Stimulated activated effector memory CD8-positive, alpha-beta T cell treated with anti-CD3 and anti-CD28 coated beads, Interleukin-12 subunit alpha, Interleukin-12 subunit beta, amount 100 ng/mL, for 72 hours (primary cell): ENCODE measurements around the gene CALY.

Experiments used
- ATAC-seq: fragments of 150-1000 bp; cut with Tn5 transposase; 2 replicates; pipeline ENCODE4 v1.10.0; 2021
- DNase-seq, 2 donors: peaks; one replicate each; pipeline ENCODE4 v3.0.0; 2021 to 2022; ENCODE audit warnings: low spot score in 2 of 2
- H3K27ac Mint-ChIP-seq: one replicate; pipeline ENCODE4 v1.8.0; 2022; ENCODE audit warnings: mild to moderate bottlenecking, mixed read lengths
- H3K36me3 Mint-ChIP-seq: one replicate; pipeline ENCODE4 v1.8.0; 2022; ENCODE audit warnings: mild to moderate bottlenecking, mixed read lengths
- H3K4me1 Mint-ChIP-seq: one replicate; pipeline ENCODE4 v1.8.0; 2022; ENCODE audit warnings: mixed read lengths
- H3K4me3 Mint-ChIP-seq: one replicate; pipeline ENCODE4 v1.8.0; 2022; ENCODE audit warnings: mild to moderate bottlenecking, mixed read lengths
- H3K9me3 Mint-ChIP-seq: one replicate; pipeline ENCODE4 v1.8.0; 2022; ENCODE audit warnings: mixed read lengths

Gene CALY

DNA sequence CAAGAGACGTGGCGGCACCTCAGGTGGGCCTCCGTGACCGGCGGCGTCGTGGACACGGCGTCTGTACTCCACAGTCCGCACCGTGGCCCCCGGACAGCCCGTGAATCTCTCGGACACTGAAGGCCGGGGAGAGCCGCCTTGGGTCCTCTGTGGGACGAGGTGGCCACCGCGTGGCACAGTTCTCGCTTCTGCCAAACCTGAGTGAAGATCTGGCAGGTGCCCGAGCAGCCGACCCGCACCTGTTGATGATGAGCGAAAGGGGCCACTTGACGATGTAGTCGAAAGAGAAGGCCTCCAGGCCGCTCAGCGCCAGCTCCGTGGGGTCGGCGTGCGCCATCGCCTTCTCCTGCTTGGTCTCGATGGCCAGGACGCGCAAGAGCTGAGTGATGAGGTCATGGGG, 51.5 kb downstream of the CALY start:
- H3K4me1 Mint-ChIP-seq = peaks cover 8% of the 10 kb centered on the region
- ATAC-seq (no peak), DNase-seq (no peak)
- no peak overlapping the region for H3K27ac Mint-ChIP-seq
- no peaks in the 10 kb centered on the region for H3K9me3 Mint-ChIP-seq
- H3K4me3 Mint-ChIP-seq = no peak overlapping the region
- H3K36me3 Mint-ChIP-seq = peaks cover 80% of the 10 kb centered on the region

DNA sequence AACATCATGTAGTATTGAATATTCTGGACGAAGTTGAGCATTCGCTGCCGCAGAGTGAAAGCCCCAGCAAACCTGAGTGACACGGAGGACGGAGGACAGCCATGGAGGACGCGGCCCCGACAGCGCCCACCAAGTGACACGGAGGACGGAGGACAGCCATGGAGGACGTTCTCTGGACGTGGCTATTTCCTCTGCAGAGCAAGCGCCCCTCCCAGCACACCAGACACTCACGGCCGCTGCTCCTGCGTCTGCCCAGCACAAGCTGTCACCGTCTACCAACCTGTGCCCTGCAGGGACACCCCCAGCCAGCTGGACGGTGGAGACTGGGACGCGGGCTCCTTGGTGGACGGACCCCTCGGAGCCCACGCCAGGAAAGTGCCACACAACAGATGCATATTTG, 52.8 kb downstream of the CALY start:
- H3K36me3 Mint-ChIP-seq = peaks cover 70% of the 10 kb centered on the region
- no peak for ATAC-seq
- H3K4me3 Mint-ChIP-seq = no peak overlapping the region
- no peak for DNase-seq
- H3K27ac Mint-ChIP-seq = no peak overlapping the region
- H3K4me1 Mint-ChIP-seq = peaks cover 21% of the 10 kb centered on the region
- H3K9me3 Mint-ChIP-seq = no peaks in the 10 kb centered on the region

DNA sequence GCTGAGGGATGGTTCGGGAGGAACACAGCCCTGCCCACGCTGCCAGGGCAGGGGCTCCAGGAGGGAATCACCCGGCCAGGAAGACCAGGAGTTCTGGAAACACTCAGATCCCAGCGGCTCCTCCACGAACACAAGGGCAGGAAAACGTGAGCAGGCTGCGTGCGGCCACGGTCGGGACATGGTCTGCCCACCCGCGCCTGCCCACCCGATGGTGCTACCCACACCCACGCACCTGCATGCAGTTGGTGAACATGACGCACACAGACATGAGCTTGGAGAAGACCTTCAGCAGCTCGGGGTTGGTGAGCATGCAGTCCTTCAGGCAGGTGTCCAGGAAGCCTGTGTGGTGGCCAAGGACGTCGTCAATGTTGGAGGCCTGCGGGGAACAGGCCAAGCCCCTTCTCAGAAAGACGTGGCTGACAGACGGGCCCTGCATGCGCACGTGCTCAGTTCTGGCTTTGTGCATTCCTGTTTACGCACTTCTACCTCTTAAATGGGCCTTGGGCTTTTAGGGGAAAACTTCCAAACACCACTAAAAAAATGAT, 53.8 kb downstream of the CALY start:
- H3K36me3 Mint-ChIP-seq = peaks cover 68% of the 10 kb centered on the region
- ATAC-seq (no peak), DNase-seq (no peak)
- H3K27ac Mint-ChIP-seq = no peak overlapping the region
- no peaks in the 10 kb centered on the region for H3K9me3 Mint-ChIP-seq
- peaks cover 31% of the 10 kb centered on the region for H3K4me1 Mint-ChIP-seq
- H3K4me3 Mint-ChIP-seq = no peak overlapping the region

DNA sequence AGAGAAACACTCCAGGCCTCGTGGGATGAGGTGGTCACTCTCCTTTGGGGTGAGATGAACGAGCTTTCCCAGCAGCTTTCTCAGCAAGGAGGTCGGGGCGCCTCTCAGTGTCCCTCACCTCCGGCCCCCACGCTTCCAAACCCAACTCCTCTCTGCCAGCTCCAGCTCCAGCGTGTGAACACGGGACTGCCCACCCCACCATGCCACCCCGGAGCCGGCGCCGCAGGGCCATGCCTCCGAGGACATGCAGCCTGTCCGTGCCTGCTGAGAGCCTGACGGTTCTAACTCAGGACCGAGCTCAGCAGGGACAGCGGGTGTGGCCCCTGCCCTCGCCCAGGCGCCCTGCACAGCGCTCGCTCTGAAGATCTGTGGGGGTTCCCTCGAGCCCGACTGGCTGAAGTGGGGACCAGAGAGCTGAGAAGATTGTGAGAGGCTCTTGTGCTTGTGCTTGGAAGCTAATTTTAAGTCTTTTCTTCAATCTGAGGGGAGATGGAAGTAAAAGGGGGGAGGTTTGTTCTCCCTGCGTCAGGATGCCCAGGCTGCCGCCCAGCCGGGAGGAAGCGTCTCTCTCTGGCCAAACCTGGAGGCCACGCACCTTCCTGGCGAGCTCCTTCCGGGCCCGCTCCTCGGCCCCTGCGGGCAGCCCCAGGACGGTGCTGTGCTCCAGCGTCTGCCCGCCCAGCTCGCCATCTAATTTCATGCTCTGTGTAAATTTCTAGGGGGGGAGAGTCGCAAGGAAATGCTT, 54.9 kb downstream of the CALY start:
- DNase-seq = no peak
- Mint-ChIP-seq H3K36me3 (peaks cover 57% of the 10 kb centered on the region), H3K4me3 (no peak overlapping the region), H3K27ac (no peak overlapping the region), H3K4me1 (peaks cover 37% of the 10 kb centered on the region), H3K9me3 (no peaks in the 10 kb centered on the region)
- no peak for ATAC-seq

DNA sequence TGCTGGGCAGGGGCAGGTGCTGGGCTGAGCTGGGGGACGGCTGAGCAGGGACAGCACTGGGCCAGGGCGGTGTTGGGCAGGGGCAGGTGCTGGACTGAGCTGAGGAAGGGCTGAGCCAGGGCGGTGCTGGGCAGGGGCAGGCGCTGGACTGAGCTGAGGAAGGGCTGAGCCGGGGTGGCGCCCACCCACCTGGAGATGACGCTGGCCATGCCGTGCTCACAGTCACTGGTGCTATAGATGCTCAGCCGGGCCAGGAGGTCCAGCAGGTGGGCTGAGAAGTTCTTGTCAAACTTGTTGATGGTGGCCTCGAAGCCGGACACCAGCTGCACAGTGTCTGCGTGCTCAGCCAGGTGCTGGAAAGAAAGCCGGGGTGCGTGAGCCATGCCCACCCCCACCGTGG, 55.6 kb downstream of the CALY start:
- DNase-seq (no peak), ATAC-seq (no peak)
- no peak overlapping the region for H3K27ac Mint-ChIP-seq
- peaks cover 50% of the 10 kb centered on the region for H3K36me3 Mint-ChIP-seq
- no peaks in the 10 kb centered on the region for H3K9me3 Mint-ChIP-seq
- peaks cover 32% of the 10 kb centered on the region for H3K4me1 Mint-ChIP-seq
- H3K4me3 Mint-ChIP-seq = no peak overlapping the region

DNA sequence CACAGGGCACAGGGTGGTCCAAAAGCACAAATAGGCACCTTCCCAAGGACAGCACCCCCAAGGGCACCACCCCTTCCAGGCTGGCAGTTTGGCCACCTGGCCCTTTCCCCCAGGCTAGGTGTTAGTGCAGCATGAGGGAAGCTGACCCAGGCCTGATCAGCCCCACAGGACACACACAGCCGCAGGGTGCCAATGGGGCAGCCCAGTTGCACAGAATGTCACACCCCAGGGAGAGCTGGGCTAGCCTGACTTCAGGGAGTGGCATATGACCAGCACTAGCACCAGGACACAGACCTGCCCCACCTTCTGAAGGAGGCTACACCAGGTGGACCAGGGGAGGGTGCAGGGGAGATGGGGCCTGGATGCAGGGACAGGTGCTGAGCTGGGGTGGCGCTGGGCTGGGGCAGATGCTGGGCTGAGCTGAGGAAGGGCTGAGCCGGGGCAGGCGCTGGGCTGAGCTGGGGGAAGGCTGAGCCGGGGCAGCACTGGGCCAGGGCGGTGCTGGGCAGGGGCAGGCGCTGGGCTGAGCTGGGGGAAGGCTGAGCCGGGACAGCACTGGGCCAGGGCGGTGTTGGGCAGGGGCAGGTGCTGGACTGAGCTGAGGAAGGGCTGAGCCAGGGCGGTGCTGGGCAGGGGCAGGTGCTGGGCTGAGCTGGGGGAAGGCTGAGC, 56.2 kb downstream of the CALY start:
- ATAC-seq = no peak
- Mint-ChIP-seq H3K27ac (peak overlapping the region; percentile 95), H3K36me3 (peaks cover 50% of the 10 kb centered on the region), H3K9me3 (no peaks in the 10 kb centered on the region), H3K4me1 (peaks cover 29% of the 10 kb centered on the region), H3K4me3 (no peak overlapping the region)
- DNase-seq = peak in 1 of 2 donors; percentile 49

DNA sequence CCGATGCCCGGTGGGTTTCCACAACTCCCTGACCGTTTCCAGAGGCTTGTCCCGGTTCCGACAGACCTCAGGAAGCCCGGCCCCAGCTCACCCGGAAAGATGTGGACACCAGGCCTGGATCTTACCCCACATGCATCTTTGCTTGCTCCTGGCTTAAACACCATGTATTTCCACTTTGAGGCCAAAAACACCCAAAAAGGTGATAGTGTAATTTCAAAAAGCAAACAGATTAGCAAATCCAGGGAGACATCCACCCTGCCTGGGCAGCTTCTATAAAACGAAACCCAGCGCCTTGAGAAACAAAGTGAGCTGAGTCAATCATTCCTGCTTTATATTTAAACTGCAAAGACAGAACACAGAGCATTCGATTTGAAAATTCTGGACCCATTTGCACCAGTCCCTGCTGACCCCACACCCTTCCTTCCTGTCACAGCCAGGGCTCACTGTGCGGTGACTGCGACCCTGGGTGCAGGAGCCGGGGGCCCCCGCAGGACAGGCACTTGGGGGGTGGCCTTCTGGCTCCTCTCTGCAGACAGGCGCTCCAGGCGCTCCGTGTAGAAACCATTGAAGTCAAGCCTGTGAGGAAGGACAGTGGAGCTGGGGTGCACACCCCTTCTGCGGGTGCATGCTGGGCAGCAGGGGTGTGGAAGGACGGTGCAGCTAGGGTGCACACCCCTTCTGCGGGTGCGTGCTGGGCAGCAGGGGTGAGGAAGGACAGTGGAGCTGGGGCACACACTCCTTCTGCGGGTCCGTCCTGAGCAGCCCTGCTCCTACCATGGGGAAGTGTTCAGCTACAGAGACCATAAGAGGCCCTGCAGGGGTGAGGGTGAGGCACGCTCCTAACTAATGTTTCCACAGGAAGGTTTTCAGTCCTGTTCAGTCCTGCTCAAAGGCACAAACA, 57.1 kb downstream of the CALY start:
- Mint-ChIP-seq H3K4me3 (peak overlapping the region; percentile 88), H3K36me3 (peaks cover 50% of the 10 kb centered on the region), H3K27ac (peak overlapping the region; percentile 95), H3K9me3 (no peaks in the 10 kb centered on the region), H3K4me1 (peaks cover 34% of the 10 kb centered on the region)
- ATAC-seq (no peak), DNase-seq (peak in 1 of 2 donors; percentile 49)

DNA sequence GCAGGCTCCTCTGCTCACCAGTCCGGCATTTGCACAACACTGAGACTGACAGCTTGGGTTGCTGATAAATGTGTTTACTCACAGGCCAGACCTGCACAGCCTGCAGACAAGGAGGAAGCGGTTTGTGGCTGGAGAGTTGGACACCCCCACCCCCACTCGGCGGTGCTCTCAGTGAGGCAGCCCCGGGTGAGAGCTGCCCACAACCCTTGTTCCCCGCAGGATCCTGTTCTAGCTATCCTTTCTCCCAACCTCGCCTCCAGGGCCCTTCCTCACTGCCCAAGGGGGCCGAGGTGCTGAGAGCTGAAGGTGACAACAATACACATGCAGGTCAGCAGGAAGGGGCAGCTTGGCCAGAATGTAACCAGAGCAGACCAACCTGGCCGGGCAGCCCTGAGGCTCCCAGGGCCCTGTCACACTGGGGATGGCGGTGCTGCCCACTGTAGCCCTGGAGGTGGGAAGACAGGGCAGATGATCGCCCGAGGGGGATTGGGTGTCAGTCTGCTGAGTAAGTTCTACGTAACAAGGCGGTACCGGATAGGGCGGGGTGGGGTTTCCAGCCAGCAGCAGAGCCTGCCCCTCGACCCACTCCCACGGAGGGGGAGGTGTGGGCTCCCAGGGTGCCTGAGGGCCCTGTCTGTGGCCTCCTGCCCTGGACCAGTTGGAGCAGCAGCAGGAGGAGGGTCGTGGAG, 58.0 kb downstream of the CALY start:
- Mint-ChIP-seq H3K36me3 (peaks cover 45% of the 10 kb centered on the region), H3K9me3 (no peaks in the 10 kb centered on the region), H3K4me1 (peaks cover 36% of the 10 kb centered on the region), H3K27ac (peak overlapping the region; percentile 95), H3K4me3 (peak overlapping the region; percentile 88)
- ATAC-seq (peak; percentile 78), DNase-seq (peak; percentile 62 to 88)

DNA sequence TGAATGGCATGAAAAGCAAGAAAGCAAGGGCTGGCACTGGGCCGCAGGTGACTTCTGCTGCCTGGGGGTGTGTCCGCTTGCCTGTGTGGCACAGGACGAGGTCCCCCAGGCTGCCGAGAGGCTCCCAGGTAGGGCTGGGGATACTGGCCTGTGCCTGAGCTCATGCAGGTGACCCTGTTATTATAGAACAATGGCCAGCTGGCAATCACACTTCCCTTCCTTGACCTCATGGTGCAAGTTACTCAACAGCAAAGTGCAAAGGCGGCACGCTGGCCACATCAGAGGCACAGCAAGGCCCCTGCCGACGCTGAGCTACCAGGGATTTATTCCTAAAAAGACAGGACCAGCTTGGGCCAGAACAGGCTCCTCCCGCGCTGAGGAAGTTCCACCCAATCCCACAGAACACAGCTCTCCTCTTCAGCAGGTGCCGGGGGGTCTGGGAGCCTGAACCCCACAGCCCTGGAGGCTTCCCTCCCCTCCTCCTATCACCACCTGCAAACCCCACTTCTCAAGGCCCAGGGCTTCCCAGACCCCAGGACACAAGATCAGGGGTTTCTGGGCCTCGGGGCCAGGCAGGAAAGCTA, 58.6 kb downstream of the CALY start:
- Mint-ChIP-seq H3K36me3 (peaks cover 43% of the 10 kb centered on the region), H3K4me3 (peak overlapping the region; percentile 88), H3K27ac (peak overlapping the region; percentile 95), H3K9me3 (no peaks in the 10 kb centered on the region), H3K4me1 (peaks cover 36% of the 10 kb centered on the region)
- no peak for ATAC-seq
- no peak for DNase-seq

DNA sequence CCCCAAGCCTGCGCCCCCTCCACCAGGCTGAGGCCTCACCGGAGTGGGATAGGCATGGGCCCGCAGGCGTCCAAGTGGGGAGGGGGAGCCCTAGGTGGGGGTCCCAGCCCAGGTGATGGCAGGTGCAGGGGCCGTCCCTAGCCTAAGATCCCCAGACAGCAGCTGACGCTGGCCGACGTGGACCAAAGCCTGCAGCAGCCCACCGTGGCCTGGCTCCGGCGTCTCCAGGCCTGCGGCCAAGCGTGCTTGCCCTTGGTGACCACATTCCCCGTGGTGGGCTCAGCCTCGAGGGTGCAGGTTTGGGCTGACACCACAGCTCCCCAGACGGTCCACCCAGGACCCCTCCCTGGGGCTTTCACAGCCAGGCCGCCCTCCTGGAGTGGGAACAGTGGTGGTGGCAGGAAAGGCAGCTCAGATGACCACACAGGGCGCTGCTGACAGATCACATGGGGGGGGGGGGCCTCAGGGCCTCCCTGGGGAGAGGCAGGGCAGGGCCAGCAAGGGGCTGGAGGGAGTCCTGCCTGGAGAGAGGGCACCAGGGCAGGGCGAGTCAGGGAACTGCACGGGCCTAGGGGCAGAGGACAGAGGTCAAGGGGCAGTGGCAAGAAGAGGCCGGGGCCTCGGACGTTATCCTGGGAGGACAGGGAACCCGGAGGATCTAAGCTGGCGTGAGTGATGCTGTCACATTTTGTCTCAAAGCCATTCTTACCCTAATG, 59.3 kb downstream of the CALY start:
- peak overlapping the region; percentile 45 for H3K27ac Mint-ChIP-seq

DNA sequence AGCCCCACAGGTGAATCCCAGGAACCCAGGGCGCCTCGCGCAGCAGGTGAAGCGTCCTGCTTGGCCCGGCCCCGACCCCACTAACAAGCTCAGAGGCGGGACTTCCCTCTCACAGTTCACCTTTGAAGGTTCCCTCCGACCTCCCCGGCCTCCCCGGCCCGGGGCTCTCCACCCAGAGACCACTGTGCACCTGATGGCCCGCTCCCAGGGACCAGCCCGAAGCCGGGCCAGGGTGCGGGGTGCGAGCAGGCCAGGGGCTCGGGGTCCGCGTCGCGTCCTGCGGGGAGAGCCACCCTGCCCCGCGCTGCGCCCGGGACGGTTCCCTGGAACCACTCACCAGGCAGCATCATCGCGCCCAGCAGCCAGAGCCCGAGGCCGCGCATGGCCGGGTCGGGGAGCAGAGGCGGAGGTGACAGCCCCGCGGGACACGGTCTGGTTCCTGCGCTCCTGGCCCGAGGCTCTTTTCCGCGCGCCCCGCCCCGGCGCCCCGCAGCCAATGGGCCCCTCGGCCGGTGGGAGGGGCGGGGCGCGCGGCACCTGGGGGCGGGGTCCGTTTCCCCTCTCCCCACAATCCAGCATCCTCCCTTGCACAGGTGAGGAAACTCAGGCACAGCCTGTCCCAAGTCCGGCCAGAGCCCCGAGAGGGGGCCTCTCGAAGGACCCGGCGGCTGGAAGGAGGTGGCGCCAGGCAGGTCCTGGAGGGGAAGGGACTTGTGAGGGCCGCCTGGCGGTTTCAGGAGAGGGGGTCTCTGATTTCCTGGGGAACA, 60.1 kb downstream of the CALY start, which contains the start of gene ADAM8:
ADAM8 (minus strand) TSS at position 434 of the 767 bp plus-strand sequence; CDS start at position 383, 51 bp downstream.
- DNase-seq (peak; percentile 58 to 80), ATAC-seq (peak; percentile 57)
- peaks cover 47% of the 10 kb centered on the region for H3K36me3 Mint-ChIP-seq

More for the DNA sequence above, 59.3 kb downstream of the CALY start:
- no peaks in the 10 kb centered on the region for H3K9me3 Mint-ChIP-seq
- peaks cover 36% of the 10 kb centered on the region for H3K4me1 Mint-ChIP-seq
- no peak for DNase-seq
- H3K4me3 Mint-ChIP-seq = peak overlapping the region; percentile 88
- peaks cover 47% of the 10 kb centered on the region for H3K36me3 Mint-ChIP-seq
- ATAC-seq = no peak

DNA sequence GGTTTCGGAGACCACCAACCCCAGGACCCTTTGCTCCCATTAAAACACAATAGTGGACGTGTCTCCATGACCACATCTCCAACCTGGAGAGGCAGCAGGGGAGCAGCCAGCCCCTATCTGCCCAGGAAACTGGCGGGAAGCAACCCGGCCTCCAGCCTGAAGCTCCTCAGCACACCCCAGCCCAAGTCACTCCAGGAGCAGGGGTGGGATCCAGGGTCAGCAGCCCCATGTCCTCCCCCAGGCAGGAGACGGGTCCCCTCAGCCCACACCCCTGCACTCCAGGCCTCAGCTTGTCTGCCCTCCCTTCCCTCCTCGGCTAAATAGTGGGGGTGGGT, 60.6 kb downstream of the CALY start:
- DNase-seq (peak in 1 of 2 donors; percentile 64), ATAC-seq (no peak)
- Mint-ChIP-seq H3K4me1 (peaks cover 36% of the 10 kb centered on the region), H3K4me3 (peak overlapping the region; percentile 88), H3K27ac (peak overlapping the region; percentile 88), H3K36me3 (peaks cover 53% of the 10 kb centered on the region), H3K9me3 (no peaks in the 10 kb centered on the region)

More for the DNA sequence above, 60.1 kb downstream of the CALY start, which contains the start of gene ADAM8:
- H3K4me1 Mint-ChIP-seq = peaks cover 36% of the 10 kb centered on the region
- peak within 1 kb of the TSS; percentile 88 for H3K27ac Mint-ChIP-seq
- peak within 1 kb of the TSS; percentile 88 for H3K4me3 Mint-ChIP-seq
- H3K9me3 Mint-ChIP-seq = no peaks in the 10 kb centered on the region

DNA sequence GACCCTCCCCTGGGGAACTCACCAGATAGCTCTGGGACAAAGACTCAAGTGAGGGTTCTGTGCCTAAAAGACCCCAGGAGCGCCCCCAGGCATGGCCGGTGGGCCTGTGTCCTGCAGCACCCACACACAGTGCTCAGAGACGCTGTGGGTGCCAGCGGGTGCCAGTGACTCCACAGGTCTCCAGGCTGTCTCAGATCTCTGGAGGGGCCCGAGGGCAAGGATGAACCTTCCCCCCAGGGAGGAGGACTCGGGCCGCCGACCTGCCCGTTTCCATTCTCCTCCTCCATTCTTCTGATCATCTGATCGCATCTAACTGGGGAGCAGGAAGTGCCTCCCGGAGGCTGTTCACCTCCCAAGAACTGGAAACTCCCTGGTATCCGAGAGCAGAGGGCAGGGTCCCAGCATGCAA, 61.0 kb downstream of the CALY start:
- DNase-seq = peak; percentile 40 to 80
- Mint-ChIP-seq H3K4me1 (peaks cover 36% of the 10 kb centered on the region), H3K9me3 (no peaks in the 10 kb centered on the region), H3K27ac (peak overlapping the region; percentile 88), H3K36me3 (peaks cover 57% of the 10 kb centered on the region), H3K4me3 (peak overlapping the region; percentile 88)
- peak; percentile 57 for ATAC-seq
